ENCODE results near the gene FLT4.

FLT4 gene

DNA sequence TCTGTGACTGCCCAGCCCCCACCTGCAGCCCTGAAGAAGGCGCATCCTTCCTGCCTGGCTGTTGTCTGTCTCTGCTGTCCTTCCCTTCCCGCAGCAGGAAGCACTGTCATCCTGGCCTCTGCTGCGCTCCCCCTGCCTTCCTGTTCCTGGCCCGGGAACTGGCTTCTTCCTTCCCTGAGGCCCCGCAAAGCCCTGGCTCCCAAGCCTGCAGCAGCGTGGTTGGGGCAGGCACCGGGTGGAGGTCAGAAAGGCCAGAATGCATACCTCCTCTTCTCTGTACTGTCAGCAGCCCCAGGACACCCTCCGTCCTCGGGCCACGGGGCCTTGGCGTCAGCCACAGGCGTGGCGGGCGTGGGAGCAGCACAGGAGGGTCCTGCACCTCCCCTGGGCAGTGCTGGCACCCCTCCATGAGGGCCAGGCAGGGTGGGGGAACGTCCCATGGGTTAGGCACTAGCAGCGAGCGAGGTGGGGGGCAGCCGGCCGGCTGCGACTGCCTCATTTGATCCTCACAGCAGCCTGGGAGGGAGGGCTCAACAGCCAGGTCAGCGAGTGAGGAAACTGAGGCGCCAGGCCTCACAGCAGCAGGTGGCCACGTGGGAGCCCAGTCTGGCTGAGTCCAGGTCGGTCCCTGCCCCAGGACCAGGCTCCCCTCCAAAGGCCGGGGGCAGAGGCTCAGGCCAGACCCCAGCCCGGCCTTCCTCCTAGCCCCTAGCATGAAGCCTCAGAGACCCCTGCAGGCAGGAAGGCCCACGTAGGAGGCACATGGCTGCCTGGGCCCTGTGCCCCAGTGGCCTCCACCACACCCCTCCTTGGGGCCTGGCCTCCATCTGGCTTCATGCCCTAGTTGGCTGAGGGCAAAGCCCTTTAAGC, 9.4 kb downstream of the FLT4 start:
- TF ChIP-seq GATA3 (IDR thresholded peaks at IDR 0.05; ENCODE audit: low read depth, low read length) = no peak
- TF ChIP-seq GATA2 (IDR thresholded peaks at IDR 0.05; ENCODE audit: low read depth, low read length) = no peak

DNA sequence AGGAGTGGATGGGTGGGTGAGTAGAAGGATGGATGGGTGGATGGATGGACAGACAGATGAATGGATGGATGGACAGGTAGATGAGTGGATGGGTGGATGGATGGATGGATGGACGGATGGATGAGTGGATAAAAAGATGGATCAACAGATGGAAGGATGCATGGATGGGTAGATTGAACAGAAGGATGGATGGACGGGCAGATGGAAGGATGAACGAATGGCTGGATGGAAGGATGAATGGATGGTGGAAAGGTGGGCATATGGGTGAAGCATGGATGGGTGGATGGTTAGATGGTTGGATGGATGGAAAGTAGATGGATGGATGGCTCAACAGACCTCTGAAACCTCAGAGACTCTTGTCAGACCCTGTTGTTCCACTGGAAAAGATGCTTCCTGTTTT, 10.1 kb downstream of the FLT4 start:
- TF ChIP-seq GATA2 (IDR thresholded peaks at IDR 0.05; ENCODE audit: low read depth, low read length) (no peak), GATA3 (IDR thresholded peaks at IDR 0.05; ENCODE audit: low read depth, low read length) (no peak)

DNA sequence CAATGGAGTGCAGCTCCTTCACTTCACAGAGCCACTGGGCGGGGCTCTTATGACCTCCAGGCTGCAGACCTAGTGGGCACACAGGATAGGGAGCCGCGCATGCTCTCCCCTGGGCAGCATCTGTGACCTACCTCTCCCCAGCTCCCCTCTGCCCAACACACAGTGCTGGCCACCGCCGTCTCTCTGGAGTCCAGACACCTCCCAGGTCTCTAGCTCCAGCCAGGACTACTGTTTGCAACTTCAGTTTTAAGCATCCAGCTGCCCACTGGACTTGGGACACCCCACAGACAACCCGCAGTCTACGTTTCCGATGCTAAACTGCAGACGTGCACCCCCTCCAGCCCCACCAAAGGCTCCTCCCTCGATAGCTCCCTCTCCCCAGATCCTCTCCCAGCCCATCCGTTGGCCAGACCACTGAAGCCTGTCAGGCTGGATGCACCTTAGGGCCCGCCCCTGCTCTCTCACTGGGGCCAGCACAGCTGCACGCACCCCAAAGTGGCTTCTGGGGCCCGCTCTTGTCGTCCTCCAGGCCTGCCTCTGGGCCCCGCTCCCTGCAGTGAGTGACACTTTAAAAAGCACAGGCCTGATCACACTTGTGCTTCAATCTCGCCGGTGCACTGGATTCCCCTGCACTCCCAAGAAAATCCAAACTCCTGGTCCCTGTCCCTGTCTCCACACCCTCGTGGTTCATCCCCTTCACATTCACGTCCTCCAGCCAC, 11.3 kb downstream of the FLT4 start:
- no peak for TF ChIP-seq GATA3 (IDR thresholded peaks at IDR 0.05; ENCODE audit: low read depth, low read length)
- no peak for TF ChIP-seq GATA2 (IDR thresholded peaks at IDR 0.05; ENCODE audit: low read depth, low read length)

DNA sequence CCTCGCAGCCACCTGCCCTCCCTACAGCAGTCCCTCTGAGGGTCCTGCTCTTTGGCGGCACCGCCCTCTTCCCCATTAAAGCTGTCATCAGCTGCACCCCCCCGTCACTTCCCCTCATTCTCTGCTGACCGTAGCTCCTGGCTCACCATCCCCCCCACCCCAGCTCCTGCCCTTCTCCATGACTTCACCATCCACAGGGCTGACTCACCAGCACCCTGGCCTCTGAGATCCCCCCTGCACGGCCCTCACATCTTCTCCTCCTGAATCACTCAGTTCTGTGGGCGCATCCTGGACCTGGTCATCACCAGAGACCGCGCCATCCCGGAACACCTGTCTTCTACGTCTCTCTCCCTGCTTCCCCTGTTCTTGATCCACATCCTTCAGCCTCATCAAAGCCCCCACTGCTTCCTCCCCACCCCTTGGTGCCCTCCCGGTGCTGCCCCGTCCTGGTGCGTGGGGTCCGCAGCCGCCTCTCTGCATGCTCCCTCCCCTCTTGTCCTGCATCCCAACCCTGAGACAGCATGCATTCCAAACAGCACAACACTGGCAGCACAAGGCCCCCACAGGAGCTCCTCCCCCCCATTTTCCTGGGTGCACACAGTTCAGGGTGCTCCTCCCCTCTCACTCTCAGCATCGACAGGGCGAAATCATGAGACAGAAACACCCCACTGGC, 12.9 kb downstream of the FLT4 start:
- TF ChIP-seq GATA2 (IDR thresholded peaks at IDR 0.05; ENCODE audit: low read depth, low read length) (no peak), GATA3 (IDR thresholded peaks at IDR 0.05; ENCODE audit: low read depth, low read length) (no peak)

DNA sequence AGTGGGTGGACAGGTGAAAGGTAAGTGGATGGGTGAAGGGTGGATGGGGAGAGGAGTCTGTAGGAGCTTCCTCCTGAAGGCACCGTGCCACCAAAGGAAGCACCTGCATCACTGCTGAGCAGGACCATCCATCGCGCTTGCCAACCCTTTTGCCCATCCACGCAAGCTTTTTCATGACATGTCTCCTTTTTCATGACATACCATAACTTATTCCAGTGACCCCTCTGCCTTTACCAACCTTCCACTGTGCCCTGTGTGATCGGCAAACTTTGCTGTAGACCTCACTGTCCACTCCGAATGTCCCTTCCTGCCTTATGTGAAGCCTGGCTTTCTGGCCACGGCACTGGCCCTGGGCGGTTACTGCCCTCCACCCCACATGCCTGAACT, 13.4 kb downstream of the FLT4 start:
- TF ChIP-seq GATA3 (IDR thresholded peaks at IDR 0.05; ENCODE audit: low read depth, low read length) (no peak), GATA2 (IDR thresholded peaks at IDR 0.05; ENCODE audit: low read depth, low read length) (no peak)

DNA sequence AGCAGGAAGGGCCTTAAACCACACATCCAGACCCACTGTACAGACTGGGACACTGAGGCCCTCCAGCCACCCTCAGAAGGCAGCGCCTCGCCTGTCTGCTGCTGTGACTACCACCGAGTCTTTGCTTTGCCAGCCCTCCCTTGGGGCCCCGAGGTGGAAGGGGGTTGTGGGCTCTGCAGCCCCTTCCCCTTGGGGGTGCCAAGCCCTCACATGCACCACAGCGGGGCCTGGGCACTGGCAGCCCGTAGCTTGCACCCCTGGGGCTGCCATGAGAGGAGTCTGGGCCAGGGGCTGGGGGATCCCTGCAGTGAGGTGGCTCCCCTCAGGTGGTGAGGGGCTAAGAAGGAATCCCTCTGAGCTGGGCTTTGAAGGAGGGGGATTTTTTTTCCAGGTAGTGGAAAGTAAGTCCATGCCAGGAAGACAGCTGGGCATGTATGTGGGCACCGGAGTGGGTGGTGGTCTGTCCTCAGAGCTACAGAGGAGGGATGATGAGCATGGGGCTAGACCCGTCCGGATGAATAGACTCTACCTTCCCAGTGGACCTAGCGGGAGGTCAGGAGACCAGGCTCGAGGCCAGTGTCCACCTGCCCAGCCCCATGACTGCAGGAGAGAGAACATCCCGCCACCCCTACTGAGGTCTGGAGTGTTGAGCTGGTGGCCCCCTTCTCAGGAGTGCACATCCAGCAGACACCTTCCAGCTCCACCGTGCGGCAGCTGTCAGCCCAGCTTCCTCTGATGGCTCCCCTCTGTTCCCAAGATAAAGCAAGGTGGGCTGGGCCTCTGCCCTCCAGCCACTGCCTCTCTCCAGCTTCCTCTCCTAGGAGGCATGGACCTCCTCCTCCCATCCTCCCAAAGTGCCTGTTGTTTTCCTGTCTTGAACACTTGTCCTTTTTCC, 15.9 kb downstream of the FLT4 start:
- TF ChIP-seq GATA2 (IDR thresholded peaks at IDR 0.05; ENCODE audit: low read depth, low read length) (no peak), GATA3 (IDR thresholded peaks at IDR 0.05; ENCODE audit: low read depth, low read length) (no peak)

DNA sequence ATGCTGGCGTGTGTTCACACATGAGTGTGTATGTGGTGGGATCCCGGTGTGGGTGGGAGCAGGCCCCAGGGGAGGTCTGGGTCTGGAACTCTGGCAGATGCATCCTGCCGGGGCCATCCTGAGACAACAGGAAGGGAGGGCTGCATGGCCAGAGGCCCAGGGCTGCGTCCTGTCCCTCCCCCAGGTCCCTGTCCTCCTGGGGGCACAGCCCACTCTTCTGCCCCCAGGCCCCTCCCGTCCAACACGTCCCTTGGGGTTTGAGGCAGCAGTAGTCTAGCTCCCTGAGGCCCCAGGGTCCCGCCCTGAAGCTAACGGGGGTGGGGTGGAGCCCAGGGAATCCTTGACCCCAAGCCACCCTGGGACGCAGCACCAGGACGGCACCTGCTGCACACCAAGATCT, 16.6 kb downstream of the FLT4 start:
- TF ChIP-seq GATA2 (IDR thresholded peaks at IDR 0.05; ENCODE audit: low read depth, low read length) (no peak), GATA3 (IDR thresholded peaks at IDR 0.05; ENCODE audit: low read depth, low read length) (no peak)

DNA sequence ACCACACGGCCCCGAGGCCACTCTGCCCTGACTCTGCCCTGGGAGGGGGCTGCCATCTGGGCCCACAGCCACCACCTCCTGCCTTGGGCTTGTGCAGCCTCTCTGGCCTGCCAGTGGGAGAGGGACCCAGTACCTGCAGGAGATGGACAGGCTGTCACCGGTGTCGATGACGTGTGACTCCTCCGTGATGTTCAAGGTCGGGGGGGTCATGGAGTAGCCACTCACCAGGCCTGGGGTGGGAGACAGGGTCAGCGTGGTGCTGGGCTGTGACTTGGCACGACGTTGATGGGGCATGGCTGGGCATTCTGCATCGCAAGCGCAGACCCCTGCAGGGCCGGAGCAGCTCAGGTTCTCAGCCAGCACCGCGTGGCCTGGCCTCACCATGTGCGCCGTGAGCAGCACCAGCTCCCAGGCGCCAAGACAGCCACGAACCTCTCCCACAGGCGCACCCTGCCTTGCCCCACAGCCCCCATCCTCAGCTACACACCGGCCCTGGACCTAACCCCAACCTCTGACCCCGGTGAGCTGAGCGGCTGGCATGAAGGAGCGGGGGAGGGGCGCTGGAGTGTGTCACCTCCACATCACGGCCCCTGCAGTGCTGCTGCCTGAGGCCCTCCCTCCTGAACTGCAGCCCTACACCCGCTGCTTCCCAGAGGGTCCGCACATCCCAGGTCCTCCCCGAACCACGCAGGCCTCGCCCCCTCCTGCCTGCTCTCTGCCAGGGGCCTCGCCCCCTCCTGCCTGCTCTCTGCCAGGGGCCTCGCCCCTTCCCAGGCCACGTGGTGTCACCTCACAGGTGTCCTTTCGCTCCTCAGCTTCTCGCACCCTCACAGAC, 17.6 kb downstream of the FLT4 start:
- TF ChIP-seq GATA2 (IDR thresholded peaks at IDR 0.05; ENCODE audit: low read depth, low read length) (no peak), GATA3 (IDR thresholded peaks at IDR 0.05; ENCODE audit: low read depth, low read length) (no peak)

DNA sequence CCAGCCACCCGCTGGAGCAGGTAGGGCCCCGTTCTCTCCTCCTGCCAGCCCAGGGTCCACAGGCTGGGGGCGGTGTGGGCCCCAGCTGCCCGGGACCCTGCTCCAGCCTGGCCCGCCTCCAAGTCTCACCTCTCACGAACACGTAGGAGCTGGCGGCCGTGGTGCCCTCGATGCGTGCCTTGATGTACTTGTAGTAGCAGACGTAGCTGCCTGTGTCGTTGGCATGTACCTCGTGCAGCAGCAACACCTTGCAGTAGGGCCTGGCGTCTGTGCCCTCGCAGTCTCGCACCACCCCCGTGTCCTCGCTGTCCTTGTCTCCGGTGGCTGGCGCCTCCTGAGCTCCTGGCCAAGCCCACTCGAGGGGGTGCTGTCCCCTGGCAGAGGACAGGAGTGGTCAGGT, 19.0 kb downstream of the FLT4 start:
- TF ChIP-seq GATA3 (IDR thresholded peaks at IDR 0.05; ENCODE audit: low read depth, low read length) (no peak), GATA2 (IDR thresholded peaks at IDR 0.05; ENCODE audit: low read depth, low read length) (no peak)

DNA sequence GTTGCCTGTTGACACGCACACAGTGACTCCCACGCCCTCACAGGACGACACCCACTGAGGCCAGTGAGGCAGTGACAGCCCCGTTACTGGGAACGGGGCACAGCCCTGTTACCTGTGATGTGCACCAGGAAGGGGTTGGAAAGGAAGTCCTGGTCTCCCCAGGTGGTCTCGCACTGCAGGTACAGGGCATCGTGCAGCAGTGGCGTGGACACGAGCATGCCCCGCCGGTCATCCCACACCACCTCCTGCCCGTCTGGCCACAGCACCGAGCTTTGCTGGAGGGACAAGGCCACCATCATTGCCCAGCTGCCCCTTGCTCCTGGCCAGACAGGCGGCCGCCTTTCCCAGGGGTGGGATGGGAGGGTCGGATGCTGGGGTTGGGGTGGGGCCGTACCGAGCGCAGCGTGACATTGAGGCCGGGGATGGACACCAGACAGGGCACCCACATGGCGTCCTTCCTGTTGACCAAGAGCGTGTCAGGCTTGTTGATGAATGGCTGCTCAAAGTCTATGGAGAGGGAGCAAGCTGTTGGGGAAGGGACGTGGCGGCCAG, 19.5 kb downstream of the FLT4 start:
- no peak for TF ChIP-seq GATA3 (IDR thresholded peaks at IDR 0.05; ENCODE audit: low read depth, low read length)
- no peak for TF ChIP-seq GATA2 (IDR thresholded peaks at IDR 0.05; ENCODE audit: low read depth, low read length)

DNA sequence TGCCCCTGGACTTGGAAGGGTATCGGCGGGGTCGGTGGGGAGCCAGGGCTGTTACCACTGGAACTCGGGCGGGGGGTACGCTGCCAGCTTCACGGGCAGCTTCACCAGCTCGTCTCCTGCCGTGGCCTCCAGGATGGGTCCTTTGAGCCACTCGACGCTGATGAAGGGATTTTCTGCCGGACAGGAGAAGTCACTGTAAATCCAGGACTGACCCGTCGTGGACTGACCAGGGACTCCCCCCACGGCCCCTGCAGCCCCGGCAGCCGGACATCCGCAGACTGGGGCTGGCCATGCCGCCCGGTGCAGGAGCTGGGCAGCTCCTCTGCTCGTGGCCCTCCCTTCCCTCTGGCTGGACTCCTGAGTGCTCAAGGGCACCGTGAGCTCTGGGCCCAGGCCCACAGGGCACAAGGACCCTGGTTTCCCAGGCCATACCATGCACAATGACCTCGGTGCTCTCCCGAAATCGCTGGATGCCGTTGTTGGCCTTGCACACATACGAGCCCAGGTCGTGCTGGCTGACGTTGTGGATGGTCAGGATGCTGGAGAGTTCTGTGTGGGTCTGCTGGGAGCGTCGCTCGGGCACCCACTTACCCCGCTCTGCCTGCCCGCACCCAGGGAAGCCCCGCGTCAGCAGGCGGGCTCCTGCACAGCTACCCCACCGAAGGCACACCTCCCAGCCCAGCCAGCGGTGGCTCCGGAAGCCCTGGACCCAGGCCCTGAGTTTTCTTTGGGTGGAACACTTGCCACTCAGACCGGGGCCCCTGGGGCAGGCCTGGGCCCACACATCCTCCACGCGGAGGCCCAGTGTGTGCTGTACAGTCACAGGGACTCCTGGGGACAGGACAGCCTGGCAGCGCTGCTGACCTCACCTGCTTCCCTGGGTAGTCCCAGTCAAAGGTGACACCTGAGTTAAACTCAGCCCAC, 20.3 kb downstream of the FLT4 start:
- TF ChIP-seq GATA2 (IDR thresholded peaks at IDR 0.05; ENCODE audit: low read depth, low read length) = no peak
- TF ChIP-seq GATA3 (IDR thresholded peaks at IDR 0.05; ENCODE audit: low read depth, low read length) = no peak

DNA sequence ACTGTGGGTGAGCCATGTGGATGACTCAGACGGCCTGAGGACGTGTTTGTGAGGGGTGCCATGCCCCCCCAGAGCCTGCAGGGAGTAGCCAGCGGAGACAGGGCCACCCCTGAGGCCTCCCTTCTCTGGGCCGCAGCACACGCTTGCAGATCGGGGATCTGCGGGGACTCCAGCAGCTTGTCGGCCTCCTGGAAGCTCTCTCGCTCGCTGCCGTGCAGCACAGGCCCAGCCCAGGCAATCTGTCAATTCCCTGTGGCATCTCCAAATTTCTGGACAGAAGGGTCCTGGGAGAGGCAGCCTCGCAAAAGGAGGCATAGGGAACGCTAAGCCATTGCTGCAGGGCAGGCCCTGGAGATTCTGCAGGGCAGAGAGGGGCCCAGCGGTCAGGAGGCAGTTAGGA, 21.2 kb downstream of the FLT4 start:
- TF ChIP-seq GATA2 (IDR thresholded peaks at IDR 0.05; ENCODE audit: low read depth, low read length) = no peak
- TF ChIP-seq GATA3 (IDR thresholded peaks at IDR 0.05; ENCODE audit: low read depth, low read length) = no peak
